T follicular helper cell (primary cell): ENCODE measurements around the gene LRRC51.
"Not testable (repeated sequence)": the region's sequence is repeated elsewhere in the genome, so short reads cannot be mapped to it uniquely, and the experiment has no call there.

Experiments
- DNase-seq: peaks from one replicate; pipeline ENCODE4 v3.0.0-alpha.2; 2020; ENCODE audit warnings: low read depth

The LRRC51 gene

GRCh38 chr11:72140661-72141060 lies 60.0 kb downstream of the LRRC51 start:
- DNase-seq = no peak

GRCh38 chr11:72141066-72141465 lies 60.4 kb downstream of the LRRC51 start:
- no peak for DNase-seq

GRCh38 chr11:72142086-72142485 lies 61.4 kb downstream of the LRRC51 start:
- DNase-seq = not testable (repeated sequence)

DNA sequence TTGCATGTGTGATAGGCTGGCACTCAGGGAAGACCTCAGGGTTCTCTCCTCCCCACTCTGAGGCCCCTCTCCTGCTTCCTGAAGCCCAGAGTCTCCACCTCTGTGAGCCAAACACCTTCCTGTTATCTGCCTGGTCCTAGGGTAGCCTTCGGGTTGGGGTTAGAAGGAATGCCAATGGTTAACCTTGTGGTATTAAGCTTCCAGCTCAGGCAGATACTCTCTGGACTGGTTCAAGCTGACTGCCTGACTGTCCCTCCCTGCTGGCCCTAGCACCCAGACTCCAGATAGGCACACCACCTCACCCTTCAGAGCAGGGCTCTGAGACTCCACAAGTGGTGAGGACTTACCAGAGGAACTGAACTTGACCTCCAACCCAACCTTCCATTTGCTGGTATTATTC lies 61.9 kb downstream of the LRRC51 start:
- DNase-seq = not testable (repeated sequence)

- DNase-seq = no peak
These were observed 64.3 kb downstream of the LRRC51 start for GRCh38 chr11:72144807-72145565.
